GM18508 (cell line): ENCODE results near the gene THOP1.

Source experiments
- ATAC-seq: cut with Tn5 transposase; IDR thresholded peaks from one replicate; pipeline ENCODE4 v1.9.1; 2021; ENCODE audit warnings: moderate number of reproducible peaks; ENCODE audit not compliant: insufficient read depth, unreplicated experiment

THOP1 gene

DNA sequence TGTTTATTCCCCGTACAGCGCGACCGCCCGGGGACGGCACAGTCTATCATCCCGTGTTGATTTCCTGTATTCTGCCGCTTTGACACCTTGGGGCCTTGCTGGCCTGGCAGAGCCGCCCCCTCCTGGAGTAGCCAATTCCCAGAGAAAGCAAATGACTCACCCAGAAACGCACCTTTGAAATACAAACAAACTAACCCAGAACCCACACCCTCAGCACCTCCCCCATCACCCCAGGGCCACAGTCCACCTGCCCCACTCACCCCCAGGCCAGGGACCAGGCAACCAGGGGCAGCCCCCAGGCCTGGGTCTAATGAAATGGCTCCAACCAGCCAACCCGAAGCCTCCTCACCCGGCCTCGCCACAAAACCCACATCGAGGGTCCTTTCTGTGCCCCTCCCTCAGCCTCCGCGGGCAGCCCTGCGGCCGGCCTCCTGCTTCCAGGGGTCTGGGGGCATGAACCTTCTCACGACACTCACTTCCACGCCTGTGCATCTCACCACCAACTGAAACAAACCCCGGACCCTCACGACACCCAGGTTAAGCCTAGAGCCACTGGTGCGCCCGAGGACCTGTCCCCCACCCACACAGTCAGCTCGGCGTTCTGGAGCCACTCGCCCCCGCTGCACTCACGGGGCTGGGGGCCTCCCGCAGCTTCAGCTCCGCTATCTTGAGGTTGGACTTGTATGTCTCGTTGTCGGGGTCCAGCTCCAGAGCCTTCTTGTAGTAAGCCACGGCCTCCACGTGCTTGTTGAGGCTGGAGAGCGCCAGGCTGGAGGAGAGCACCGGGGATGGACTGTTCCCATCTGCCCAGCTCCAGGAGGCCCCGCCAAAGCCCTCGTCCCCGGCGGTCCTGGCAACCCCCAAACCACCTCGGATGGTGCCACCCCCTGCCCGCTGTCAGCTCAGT lies 23.2 kb upstream of the THOP1 start:
- ATAC-seq: no peak

DNA sequence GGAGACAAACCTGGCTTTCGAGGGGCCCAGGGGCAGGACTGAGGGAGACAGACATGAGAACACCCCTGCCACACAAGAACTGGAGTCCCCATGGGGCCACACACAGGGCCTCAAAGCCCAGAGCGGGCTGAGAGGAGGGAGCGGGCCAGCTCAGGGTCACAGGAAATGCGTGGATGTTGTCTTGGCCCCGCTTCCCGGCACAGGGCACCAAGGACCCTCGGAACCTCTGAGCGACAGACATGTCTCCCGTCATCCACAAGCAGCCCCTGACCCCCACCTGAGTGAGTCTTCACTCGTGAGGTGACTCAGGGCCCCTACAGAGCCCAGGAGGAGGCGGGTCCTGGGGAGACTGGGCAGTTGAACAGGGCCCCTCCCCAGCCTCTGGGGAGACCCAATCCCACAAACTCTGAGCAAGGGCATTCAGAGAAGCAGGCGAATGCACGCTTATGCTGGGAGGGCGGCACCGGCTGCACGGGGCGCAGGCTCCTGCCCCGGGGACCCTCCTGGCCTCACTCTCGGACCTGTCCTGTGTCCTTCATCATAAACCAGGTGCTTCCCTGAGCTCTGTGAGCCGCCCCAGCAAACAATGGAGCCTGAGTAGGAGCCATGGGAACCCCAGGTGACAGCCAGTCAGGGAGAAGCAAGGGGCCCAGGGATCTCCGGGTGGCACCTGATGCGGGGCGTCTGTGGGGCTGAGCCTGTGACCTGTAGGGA lies 22.4 kb upstream of the THOP1 start:
- ATAC-seq: no peak

- ATAC-seq: no peak
Measured at GRCh38 chr19:2763687-2764086, 21.6 kb upstream of the THOP1 start.

GRCh38 chr19:2764945-2765344 lies 20.4 kb upstream of the THOP1 start:
- no peak for ATAC-seq

DNA sequence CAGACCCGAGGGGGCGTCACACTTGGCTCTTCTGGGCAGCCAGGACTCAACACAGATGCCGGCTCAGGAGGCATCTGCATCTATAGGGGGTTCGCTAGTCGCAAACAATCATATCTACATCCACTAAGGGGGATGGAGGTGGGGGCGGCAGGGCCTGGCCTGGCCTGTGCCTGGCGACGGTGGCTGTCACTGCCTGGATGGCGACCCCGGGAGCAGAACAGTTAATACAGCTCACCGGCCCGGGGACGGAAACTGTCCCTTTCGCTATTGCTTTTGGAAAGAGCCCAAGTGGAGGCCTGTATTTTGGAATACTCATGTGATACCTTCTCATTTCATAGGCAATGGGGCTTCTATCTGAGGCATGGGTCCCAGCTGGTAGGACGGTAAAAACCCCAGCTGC lies 19.9 kb upstream of the THOP1 start:
- no peak for ATAC-seq

DNA sequence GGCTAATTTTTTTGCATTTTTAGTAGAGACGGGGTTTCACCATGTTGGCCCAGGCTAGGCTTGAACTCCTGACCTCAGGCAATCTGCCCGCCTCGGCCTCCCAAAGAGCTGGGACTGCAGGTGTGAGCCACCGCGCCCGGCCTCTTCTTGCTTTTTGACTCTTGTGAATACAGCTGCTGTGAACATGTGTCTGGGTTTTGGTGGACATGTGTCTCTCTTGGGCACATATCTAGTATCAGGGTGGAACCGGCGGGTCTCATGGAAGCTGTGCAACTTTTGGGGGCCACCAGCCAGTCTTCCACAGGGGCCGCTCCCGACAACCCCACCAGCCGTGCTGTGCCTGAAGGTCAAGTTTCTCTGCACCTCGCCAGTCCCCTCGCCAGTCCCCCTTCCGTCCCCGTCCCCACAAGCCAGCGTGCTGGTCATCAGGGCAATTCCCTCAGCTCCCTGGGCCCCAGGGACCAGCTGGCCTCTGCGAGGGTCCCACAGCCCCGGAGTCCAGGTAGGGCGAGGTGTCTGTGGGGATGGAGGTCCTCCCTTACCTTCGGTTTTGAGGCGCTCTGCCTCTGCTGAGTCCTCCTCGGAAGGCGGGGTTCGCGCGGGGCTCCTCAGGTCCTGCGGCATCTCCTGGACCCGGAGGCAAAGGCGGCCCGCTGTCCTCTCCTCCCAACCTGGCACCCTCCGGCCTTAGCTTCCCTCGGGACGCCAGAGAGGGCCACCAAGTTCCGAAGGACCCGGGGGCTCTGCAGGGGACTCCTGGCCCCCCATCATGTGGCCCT lies 18.5 kb upstream of the THOP1 start:
- no peak for ATAC-seq

- no peak for ATAC-seq
Measured at GRCh38 chr19:2767688-2768087, 17.6 kb upstream of the THOP1 start.

DNA sequence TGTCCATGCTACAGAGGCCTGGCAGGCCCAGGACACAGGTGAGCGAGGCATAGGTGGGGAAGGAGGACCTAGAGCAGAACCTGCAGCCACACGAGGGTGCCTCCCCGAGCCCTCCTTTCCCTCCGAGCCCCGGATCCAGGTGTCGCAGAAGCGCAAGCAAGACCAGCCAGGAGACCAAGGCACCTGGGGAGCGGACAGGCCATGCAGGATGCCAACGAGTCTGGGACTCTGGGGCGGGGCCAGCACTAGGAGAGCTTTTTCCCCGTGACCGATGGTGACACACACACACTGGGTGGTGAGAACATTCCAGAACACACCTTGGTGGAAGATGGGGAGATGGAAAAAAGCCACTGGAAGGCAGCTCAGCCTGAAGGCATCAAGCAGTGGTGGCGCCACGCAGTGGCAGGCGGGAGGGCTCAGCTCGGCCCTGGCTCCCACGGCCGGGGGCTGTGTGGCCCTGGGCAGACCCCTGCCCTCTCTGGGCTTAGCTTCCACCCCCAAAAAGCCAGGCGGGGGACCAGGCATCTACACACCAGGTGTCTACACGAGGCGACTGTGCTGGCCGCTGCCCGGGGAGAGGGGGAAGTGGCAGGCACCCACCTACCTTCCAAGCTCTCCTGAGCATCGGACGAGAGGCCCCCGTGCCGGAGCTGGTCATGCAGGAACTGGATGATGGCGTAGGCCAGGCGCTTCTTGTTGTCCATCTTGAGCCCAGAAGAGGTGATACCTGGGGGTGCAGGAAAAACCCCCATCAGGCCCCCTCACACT lies 16.8 kb upstream of the THOP1 start:
- ATAC-seq: no peak

GRCh38 chr19:2769218-2769617 lies 16.1 kb upstream of the THOP1 start:
- no peak for ATAC-seq

GRCh38 chr19:2770055-2771013 lies 15.0 kb upstream of the THOP1 start:
- no peak for ATAC-seq

GRCh38 chr19:2771786-2772674 lies 13.3 kb upstream of the THOP1 start:
- ATAC-seq: no peak

DNA sequence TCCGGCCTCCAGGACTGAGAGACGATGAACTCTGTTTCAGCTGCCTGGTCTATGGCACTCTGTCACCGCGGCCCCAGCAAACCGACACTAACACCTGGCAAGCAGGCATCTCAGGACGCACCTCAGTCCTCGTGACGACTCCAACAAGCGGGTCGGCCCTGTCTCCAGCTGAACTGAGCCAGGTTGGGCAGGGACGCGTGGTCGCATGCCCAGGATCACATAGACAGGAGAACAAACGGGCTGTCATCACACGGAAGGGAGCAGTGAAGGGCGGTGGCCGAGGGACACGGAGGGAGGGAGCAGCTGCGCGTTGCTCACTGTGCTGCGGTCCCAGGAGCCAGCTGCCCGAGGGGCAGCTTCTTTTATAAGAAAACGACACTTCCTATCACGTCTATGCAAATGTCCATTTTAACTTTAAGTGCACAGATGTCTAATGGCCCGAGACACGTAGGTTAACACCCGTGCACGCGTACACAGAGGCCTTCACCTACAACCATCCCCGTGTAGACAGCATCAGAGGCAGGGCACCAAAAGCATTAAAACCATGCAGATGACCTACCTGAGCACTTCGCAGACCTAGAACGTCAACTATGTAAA lies 11.1 kb upstream of the THOP1 start:
- ATAC-seq: no peak

DNA sequence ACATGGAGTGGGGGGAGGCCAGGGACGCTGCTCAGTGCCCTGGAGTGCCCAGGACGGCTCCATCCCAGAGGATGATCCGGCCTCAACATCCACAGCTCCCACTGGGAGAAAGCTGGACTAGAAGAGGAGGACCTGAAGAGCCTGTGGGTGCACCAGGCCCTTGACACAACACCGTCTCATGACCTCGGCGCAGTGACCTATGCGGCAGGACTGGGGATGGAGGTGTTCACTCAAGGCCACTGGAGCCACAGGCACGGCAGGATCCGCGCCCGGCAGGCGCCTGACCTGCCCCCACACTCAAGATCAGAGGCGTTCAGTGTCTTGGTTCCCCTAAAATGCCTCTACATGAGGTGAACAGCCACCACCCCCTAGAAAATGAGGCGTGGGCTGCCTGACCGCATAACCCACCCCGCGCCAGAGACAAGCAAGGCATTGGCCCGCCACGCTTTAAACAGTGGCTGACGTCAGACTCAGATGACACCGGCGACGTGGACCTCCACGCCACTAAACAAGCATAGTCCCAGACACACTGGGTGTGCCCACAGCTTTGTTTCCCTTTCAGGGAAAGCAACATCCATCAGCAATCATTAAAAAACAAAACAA lies 10.2 kb upstream of the THOP1 start:
- no peak for ATAC-seq

GRCh38 chr19:2775556-2776430 lies 9.5 kb upstream of the THOP1 start:
- ATAC-seq: no peak

GRCh38 chr19:2777952-2778683 lies 7.2 kb upstream of the THOP1 start:
- no peak for ATAC-seq
